ENCODE results near the gene ZNF71. TPM values are rescaled to one million over a fixed set of nuclear protein-coding genes. Genes with fewer than 3 reads are reported as not detected.

Gene ZNF71
- total RNA-seq, 2 experiments from 2014 or later, result 2.2 TPM

- no peak for ATAC-seq (ENCODE audit: poor library complexity)
- intact Hi-C loops (cut with DNase I, micrococcal nuclease), result no loop called here
- peaks cover 34 to 94% of the 10 kb centered on the region in 2 experiments for H3K9me3 ChIP-seq (ENCODE audit: control insufficient read depth in 1 of 2, insufficient read depth in 1 of 2, low read length in 2 of 2)
These were observed 69.4 kb downstream of the ZNF71 start for GRCh38 chr19:56664511-56664910.

GRCh38 chr19:56667311-56667870 lies 72.3 kb downstream of the ZNF71 start:
- intact Hi-C loops (cut with DNase I, micrococcal nuclease), result no loop called here
- peaks cover 3% of the 10 kb centered on the region for H3K9me3 Mint-ChIP-seq
- Histone ChIP-seq H3K4me1 (ENCODE audit: insufficient read depth, low read length) (peaks cover 15% of the 10 kb centered on the region), H3K27me3 (ENCODE audit: control insufficient read depth in 1 of 2, insufficient read depth in 2 of 2, low read length in 2 of 2) (no peaks in the 10 kb centered on the region), H3K27ac (ENCODE audit: low read depth in 1 of 2, low read length in 2 of 2) (no peak overlapping the region), H3K4me3 (ENCODE audit: low read length) (no peak overlapping the region), H3K9me3 (ENCODE audit: control insufficient read depth in 1 of 2, insufficient read depth in 1 of 2, low read length in 2 of 2) (peaks cover 19 to 91% of the 10 kb centered on the region in 2 experiments), H3K36me3 (ENCODE audit: insufficient read depth, low read length) (no peaks in the 10 kb centered on the region)
- no peak overlapping the region for H3K4me3 Mint-ChIP-seq
- H3K27me3 Mint-ChIP-seq, result no peaks in the 10 kb centered on the region
- no peak for TF ChIP-seq CTCF (IDR thresholded peaks at IDR 0.05)
- DNase-seq (no peak), ATAC-seq (ENCODE audit: poor library complexity) (no peak)
- peaks cover 14% of the 10 kb centered on the region for H3K4me1 Mint-ChIP-seq (ENCODE audit: low read depth)
- ChIA-PET CTCF (no interaction called here), POLR2A (no interaction called here)
- no peak overlapping the region for H3K27ac Mint-ChIP-seq
- H3K36me3 Mint-ChIP-seq (ENCODE audit: low read depth), result peaks cover 41% of the 10 kb centered on the region

More at GRCh38 chr19:56664511-56664910, 69.4 kb downstream of the ZNF71 start:
- CTCF ChIA-PET, result no interaction called here
- H3K27ac ChIP-seq (ENCODE audit: low read depth in 1 of 2, low read length in 2 of 2), result no peak overlapping the region
- H3K27me3 ChIP-seq (ENCODE audit: control insufficient read depth in 1 of 2, insufficient read depth in 2 of 2, low read length in 2 of 2), result no peaks in the 10 kb centered on the region
- Mint-ChIP-seq H3K27me3 (no peaks in the 10 kb centered on the region), H3K4me3 (no peak overlapping the region), H3K4me1 (ENCODE audit: low read depth) (no peaks in the 10 kb centered on the region), H3K9me3 (peaks cover 3% of the 10 kb centered on the region), H3K27ac (no peak overlapping the region), H3K36me3 (ENCODE audit: low read depth) (peaks cover 39% of the 10 kb centered on the region)
- no peak for TF ChIP-seq CTCF (IDR thresholded peaks at IDR 0.05)
- no peak overlapping the region for H3K4me3 ChIP-seq (ENCODE audit: low read length)
- H3K36me3 ChIP-seq (ENCODE audit: insufficient read depth, low read length), result no peaks in the 10 kb centered on the region
- POLR2A ChIA-PET, result no interaction called here
- DNase-seq, result no peak
- H3K4me1 ChIP-seq (ENCODE audit: insufficient read depth, low read length), result no peaks in the 10 kb centered on the region

GRCh38 chr19:56668676-56669075 lies 73.6 kb downstream of the ZNF71 start:
- TF ChIP-seq CTCF (IDR thresholded peaks at IDR 0.05), result no peak
- H3K27ac Mint-ChIP-seq, result no peak overlapping the region
- no peaks in the 10 kb centered on the region for H3K27me3 Mint-ChIP-seq
- no peak for ATAC-seq (ENCODE audit: poor library complexity)
- H3K9me3 Mint-ChIP-seq, result peaks cover 3% of the 10 kb centered on the region
- H3K27ac ChIP-seq (ENCODE audit: low read depth in 1 of 2, low read length in 2 of 2), result no peak overlapping the region
- peaks cover 34% of the 10 kb centered on the region for H3K36me3 Mint-ChIP-seq (ENCODE audit: low read depth)
- H3K27me3 ChIP-seq (ENCODE audit: control insufficient read depth in 1 of 2, insufficient read depth in 2 of 2, low read length in 2 of 2), result no peaks in the 10 kb centered on the region
- no peak overlapping the region for H3K4me3 ChIP-seq (ENCODE audit: low read length)
- H3K4me1 Mint-ChIP-seq (ENCODE audit: low read depth), result peaks cover 14% of the 10 kb centered on the region
- no peak for DNase-seq
- intact Hi-C loops (cut with DNase I, micrococcal nuclease), result no loop called here
- H3K4me3 Mint-ChIP-seq, result no peak overlapping the region
- ChIA-PET CTCF (no interaction called here), POLR2A (no interaction called here)
- peaks cover 10 to 82% of the 10 kb centered on the region in 2 experiments for H3K9me3 ChIP-seq (ENCODE audit: control insufficient read depth in 1 of 2, insufficient read depth in 1 of 2, low read length in 2 of 2)
- H3K36me3 ChIP-seq (ENCODE audit: insufficient read depth, low read length), result no peaks in the 10 kb centered on the region
- peaks cover 15% of the 10 kb centered on the region for H3K4me1 ChIP-seq (ENCODE audit: insufficient read depth, low read length)

Data from CD4-positive, alpha-beta T cell (primary cell).